Stimulated activated CD4-positive, alpha-beta T cell treated with anti-CD3 and anti-CD28 coated beads, Interleukin-1b, Interleukin-23, amount 100 ng/mL, for 4 hours (primary cell): Measurements from ENCODE around the gene HIGD2B.
"Not testable (repeated sequence)": the region's sequence is repeated elsewhere in the genome, so short reads cannot be mapped to it uniquely, and the experiment has no call there.

Source experiments
- DNase-seq, 2 donors: peaks; one replicate each; pipeline ENCODE4 v3.0.0-alpha.2; 2020; ENCODE audit warnings: low read depth in 2 of 2

HIGD2B gene

DNA sequence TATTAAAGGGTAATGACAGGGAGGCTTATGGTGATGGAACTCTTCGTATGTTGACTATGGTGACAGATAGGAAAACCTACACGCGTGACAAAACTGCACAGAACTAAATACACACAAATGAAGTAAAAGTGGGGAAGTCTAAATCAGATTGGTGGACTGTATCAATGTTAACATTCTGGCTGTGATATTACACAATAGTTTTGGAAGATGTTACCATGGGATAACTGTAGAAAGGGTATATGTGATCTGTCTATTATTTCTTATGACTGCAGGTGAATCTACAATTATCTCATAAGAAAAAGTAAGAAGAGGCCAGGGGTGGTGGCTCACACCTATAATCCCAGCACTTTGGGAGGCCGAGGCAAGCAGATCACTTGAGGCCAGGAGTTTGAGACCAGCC is 9.1 kb downstream of the HIGD2B start:
- DNase-seq = no peak

GRCh38 chr15:72671525-72671924 is 14.5 kb downstream of the HIGD2B start:
- DNase-seq = no peak

- peak; percentile 32 to 62 for DNase-seq
Observed at GRCh38 chr15:72670656-72671352, 15.2 kb downstream of the HIGD2B start.

GRCh38 chr15:72669803-72670202 is 16.2 kb downstream of the HIGD2B start:
- DNase-seq = not testable (repeated sequence)

- not testable (repeated sequence) for DNase-seq
Observed at GRCh38 chr15:72665706-72666105, 20.3 kb downstream of the HIGD2B start.

GRCh38 chr15:72663931-72664330 is 22.1 kb downstream of the HIGD2B start:
- DNase-seq = not testable (repeated sequence)

DNA sequence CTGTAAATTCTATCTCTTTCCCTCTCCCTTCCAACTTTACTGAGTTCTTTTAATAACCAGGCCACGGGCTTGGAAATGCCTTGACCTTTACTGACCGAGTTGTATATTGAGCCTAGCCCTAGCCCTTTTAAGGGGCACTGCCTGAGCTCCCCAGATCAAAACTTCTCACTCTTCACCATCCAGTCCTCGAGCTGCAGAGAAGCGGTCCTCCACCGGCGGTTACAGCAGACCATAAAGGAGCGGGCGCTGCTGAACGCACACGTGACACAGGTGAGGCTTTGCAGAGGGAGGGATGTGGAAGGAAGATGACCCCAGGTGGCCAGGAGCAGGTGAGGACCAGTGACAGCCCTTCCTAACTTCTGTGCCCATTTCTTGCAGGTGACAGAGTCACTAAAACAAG is 24.9 kb downstream of the HIGD2B start:
- not testable (repeated sequence) for DNase-seq

- not testable (repeated sequence) for DNase-seq
Observed at GRCh38 chr15:72656014-72656413, 30.0 kb downstream of the HIGD2B start.

- not testable (repeated sequence) for DNase-seq
Observed at GRCh38 chr15:72654397-72654796, 31.6 kb downstream of the HIGD2B start, which contains the start of gene GOLGA6B. GOLGA6B (plus strand) TSS chr15:72654697; CDS start chr15:72654738, 41 bp downstream.

- not testable (repeated sequence) for DNase-seq
Observed at GRCh38 chr15:72648631-72649253, 37.2 kb downstream of the HIGD2B start.

- not testable (repeated sequence) for DNase-seq
Observed at GRCh38 chr15:72642271-72642670, 43.7 kb downstream of the HIGD2B start.

DNA sequence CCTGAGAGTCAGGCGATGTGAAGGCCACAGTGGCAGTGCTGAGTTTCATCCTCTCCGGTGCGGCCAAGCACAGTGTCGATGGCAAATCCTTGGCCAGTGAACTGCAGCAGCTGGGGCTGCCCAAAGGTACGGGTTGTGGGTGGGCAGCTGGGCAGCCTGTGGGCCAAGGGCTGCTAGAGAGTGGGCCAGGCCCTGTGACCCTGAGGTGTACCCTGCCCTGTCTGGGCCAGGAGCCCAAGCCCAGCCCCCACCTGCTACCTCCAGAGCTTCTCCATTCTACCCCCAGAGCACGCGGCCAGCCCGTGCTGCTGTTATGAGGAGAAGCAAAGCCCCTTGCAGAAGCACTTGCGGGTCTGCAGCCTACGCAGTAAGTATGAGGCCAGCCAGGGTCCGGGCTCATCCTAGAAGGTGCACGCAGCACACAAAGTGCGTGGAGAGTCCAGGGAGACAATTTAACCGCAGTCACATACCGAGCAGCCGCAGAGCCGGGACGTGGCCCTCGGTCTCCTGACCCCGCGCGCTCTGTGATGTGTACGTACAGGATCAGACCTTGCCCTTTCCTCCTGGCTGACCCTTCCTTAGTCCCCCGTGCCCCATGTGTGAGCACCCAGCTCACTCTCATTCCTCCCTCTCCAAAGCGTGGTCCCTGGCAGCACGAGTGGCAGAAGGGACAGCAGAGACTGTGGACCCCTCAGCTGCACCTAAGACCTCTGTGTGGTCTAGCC is 46.1 kb downstream of the HIGD2B start:
- not testable (repeated sequence) for DNase-seq

- peak in 1 of 2 donors; percentile 57 for DNase-seq
Observed at GRCh38 chr15:72636519-72637282, 49.3 kb downstream of the HIGD2B start.

- DNase-seq = not testable (repeated sequence)
Observed at GRCh38 chr15:72629068-72629570, 56.9 kb downstream of the HIGD2B start.

GRCh38 chr15:72628249-72629067 is 57.5 kb downstream of the HIGD2B start:
- not testable (repeated sequence) for DNase-seq

GRCh38 chr15:72626153-72626552 is 59.8 kb downstream of the HIGD2B start:
- not testable (repeated sequence) for DNase-seq
